Suppressor macrophage (primary cell): Measurements from ENCODE around the gene SEMA6A.

Experiments
- DNase-seq, 4 experiments: peaks; one replicate each; pipeline ENCODE4 v3.0.0-alpha.2; 2020 to 2022

SEMA6A gene

DNA sequence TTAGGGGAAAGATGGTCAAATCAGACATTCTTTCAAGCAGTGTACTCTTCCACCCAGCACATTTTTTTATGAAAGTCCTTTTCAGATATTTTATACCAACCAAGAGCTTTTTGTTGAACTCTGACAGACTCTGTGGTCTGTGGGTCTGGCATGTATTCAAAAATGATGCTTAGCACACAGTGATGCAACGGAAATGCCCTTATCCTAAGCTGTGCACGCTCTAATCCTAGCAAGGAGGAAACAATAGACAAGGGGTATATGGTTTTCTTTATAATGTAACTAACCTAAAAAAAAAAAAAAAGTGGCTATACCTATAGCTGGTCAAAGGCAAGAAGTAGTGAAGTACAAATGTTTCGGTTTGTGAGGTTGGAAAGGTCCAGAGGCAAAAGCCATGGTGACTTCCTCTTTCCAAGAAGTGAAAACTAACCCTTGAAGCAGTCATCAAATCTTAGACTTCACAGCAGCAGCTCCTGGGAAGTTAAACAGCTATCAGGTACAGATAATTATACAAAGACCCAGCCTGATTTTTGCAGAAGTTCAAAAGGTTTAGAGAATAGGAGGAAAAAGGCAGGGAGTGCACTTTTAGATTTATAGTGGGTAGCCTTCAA lies 82.5 kb downstream of the SEMA6A start:
- DNase-seq, result peak; percentile 7 to 45 (median 32)

DNA sequence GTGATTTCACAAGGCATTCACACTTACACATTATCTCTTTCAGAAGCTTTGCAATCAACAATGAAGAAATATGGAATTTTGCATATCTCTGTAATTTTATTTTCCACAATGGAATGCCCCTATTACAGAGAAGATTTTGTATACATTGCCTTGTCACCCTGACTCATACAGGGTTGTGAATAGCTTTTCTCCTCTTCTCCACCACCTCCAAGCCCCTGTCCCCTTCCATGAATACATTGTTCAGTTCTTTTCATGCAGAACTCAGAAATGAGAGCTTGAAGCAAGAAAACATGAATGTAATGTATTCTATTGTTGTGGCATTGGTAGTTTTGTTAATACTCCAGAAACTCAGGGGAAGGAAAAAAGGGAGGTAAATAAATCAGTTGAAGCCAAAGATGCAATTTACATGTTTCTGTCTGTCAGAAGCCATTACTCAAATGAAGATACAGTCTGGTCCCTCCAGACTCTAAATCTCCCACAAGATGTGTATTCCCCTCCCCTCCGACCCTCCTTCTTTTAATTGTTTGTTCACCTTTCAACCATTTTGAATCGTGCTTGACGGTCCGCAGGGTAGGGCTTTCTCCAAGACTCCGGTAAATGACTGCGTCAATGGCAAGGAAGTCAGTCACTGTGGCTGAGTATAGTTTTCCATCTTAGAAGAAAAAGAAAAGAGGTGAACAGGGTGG lies 86.1 kb downstream of the SEMA6A start:
- DNase-seq, result no peak

DNA sequence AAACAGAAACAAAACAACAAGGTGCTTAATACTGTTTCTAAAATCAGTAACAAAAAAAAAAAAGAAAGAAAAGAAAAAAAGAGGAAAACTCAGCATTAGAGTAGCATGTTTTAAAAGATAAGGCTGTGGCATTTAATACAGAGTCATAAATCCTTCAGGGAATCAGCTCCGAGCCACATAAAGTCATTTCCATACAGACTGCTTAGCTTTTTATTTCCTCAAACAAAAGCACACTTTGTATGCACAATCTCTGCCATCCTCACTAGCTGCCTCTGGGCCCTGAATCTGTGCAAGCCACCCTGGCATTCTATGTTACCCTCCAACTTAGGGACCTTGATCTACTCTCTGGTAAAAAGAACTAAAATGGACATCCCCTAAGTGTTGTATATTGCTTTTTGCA lies 87.6 kb downstream of the SEMA6A start:
- no peak for DNase-seq

DNA sequence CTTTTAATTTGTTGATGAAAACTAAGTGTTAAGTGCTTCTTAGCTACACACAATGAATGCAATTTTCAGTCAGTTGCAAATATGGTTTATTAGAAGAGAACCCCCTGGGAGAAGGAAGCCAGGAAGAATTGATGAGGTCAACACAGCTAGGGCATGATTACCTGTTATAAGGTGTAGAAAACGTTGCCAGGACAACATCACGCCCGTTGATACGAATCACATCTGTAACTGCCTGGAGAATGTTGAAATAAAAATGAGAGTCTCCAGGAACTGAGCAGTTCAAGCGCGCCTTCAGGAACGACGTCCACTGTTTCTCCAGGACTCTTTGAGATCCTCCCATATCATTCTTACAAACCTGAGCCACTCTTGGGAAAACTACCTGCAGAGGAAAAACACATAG lies 88.0 kb downstream of the SEMA6A start:
- DNase-seq, result no peak

DNA sequence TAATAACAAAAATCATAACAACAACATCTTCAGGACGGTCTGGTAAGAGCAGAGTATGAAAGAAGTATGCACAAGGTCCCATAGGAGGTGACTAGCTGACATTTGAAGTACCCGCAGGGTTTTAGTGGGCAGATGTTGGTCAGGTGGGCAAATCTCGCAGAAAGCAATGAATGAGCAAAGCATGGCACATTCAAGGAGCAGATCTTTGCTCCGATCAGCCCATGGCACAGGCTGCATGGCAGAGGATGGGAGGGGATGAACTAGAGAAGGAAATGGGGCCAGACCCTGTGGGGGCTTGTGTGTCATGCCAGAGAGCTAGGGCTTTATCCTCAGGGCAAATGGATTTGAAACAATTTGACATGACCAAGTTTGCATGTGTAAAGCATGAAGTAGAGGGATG lies 90.0 kb downstream of the SEMA6A start:
- DNase-seq, result no peak

DNA sequence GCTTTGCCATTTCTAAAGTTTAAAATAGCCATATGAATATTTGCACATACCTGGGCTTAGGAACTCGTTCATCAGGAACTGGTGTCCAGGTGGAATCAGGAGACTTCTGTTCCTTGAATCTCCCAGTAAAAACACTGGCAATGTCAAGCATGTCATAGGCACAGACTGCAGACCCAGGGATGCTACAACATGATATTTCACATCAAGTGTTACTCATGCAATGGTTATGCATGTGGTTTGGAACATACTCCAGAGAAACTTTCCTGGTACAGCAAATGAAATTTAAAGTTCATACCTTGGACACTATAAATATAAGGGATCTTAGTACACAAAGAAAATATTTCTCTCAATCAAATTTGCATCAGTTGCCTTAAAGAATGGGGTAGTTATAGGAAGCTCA lies 92.2 kb downstream of the SEMA6A start:
- no peak for DNase-seq

DNA sequence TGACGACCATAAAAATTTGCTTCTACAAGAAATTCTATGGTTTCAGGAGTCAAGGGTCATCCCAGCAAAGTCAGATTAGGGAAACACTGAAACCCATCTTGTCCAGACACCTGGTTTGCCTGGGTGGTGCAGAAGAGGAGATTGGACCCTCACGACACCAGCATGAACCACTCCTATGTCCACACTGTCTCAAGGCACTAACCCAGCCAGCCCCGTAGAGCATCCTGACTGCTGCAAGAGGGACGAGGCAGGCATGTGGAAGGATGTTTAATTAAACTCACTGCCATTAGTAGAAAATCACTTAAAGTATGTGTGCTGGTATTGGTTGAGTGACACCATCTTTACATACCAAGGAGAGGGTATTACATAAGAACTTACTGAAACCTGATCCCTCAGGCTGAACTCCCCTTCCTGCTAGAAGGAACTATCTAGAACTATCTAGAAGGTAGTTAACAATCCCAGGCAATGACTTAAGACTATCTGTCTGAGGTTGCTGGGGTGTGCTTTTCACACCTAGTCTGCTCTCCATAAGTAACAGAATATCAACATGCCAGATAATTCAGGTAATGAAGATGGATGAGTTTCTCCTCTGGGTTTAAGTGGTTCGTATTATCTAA lies 93.6 kb downstream of the SEMA6A start:
- DNase-seq, result no peak

DNA sequence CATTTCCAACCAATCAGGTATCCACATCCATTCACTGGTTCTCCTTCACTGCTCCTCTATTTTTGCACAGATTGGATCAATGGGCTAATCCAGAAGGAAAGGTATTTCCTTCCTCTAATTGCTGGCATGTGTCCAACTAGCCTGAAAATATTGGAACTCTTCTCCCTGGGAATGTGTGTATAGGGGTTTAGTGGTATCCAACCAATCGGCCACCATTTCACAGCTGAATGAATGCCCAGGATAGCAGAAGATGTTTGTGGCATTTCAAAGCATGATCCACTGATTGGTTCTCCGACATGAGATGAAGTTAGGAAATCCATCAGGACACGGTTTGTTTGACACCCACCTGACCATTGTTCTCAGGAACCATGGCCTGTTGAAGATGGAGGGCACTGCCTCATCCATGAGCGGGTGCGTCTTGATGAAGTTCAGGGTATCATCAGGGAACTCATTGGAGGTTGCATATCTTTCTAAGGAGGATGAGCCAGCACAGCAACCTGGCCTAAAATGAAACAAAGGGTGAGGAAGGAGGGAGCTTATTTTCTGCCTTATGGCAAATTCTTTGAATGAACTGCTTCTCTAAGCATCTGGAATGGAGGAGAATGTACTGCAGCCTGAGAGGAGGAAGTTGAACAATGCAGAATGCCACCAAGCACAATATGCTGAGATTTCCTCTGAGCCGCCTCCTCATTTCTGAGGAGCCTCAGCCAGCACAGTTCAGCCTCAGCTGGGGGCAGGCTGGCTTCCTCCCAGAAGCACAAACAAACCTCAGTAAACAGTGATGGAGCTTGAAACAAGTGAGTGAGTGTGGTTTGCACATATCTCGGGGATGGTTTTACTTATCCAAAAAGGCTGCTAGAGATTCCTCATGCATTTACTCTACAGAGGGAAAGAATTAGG lies 94.6 kb downstream of the SEMA6A start:
- DNase-seq, result peak in 3 of 4 experiments; percentile 17 to 30 (median 25)

DNA sequence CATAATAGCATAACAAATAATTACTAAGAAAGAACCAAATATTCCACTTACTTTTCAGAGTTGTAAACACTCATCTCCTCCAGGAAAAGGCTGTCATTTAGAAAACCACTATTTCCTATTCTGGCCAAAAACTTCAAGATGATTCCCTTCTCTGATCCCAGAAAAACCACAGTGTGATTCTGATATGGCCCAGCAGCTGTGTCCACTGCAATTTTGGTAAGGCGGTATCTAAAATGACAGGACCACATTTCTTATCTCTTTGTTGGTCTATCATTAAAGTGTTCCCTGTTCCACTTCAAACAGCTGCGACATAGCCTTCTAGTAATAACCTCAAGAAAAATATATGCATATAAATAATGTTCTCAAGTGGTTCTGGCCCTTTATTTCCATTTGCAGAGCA lies 96.1 kb downstream of the SEMA6A start:
- no peak for DNase-seq

DNA sequence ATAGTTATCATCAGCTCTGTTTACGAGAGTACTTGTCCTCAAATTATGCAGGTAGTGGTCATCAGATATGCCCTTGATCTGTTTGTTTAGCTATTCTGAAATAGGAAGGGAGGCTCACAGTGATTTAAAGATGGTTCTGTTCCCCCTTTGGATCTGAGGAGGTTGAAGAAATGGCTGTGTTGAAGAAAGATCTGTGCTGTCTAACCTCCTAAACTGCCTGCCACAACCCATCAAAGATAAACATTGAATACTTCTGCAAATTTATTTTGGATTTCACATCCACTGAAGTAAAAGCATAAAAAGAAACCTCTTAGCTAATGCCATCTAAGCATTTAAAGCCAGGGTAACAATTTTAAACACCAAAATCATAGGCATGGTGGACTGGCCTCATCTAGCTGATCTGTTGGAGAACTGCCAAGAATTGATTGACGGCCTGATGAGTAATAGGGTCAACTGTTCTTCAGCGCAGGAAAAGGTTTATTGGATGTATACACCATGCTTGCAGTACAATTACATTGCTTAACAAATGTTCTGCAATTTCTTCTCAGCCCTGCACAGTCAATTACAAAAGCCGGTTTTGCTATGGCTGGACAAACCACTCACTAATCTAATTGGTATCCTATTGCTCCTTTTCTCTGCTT lies 97.6 kb downstream of the SEMA6A start:
- no peak for DNase-seq

DNA sequence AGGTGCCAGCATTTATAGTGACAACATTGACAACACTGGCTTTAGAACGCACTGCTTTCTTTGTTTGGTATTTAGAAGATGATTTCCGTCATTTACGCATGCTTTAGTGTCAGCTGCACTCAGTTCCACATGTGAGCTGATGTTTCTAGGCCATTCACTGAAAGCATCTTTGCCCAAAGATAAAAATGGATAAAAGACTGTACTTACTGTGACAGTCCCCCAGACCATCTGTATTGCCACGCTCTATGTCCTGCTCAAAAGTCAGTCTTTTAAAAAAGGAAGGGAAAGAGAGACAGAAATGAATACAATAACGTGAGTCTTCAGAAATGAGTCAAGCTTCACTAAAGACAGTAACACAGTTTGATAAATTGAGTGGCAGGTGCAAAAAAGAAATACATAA lies 99.3 kb downstream of the SEMA6A start:
- DNase-seq, result no peak

DNA sequence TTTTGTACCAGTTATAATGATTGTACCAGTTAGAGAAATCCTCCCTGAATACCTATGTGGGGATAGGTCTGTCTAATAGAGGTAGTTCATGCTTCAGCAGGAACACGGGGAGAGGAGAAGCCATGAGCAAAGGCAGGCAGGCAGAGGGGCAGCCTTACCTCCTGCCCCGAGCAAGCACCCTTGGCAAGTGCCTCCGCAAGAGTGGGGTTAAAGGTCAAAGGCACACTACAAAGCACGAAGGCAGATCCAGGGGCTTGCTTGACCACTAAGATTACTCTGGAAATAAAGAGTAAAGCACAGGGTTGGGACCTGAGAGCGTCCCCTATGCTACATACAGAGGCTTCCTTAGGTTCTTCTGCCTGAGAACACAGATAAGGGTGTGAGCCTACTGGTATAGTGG lies 100.9 kb downstream of the SEMA6A start:
- DNase-seq, result no peak

DNA sequence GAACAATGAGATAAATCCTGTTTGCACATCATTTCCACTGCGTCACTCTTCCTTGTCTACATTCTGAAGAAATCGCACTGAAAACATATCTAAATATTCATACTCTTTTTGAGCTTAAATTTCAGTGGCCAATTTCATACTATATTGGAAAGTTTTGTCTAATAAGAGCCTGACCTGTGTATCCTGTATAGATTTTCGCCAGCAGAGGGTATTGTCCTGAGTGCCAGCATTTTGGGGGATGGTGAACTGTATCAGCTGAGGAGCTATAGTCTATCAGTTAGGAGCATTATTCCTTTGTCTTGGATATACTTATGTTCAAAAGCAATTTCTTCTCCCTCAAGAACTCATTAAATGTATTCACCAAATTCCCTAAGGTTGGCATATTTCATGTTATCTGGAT lies 102.3 kb downstream of the SEMA6A start:
- no peak for DNase-seq

DNA sequence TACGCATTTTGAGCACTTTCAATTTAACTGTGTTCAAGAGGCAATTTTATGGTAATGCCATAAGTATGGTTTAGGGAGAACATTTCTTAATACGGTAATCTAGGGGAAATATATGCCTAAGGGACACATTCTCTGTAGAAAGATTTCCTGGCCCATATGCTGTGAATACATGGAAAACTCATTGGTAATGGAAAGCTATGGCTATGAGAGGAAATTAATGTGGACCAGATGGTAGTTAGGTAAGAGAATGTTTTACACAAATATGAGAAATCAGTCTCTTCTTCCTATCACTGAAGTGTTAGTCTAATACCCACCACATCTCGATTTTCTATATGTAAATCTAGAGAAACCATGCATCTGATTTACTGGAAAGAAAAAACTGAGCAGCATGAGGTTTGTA lies 105.0 kb downstream of the SEMA6A start:
- no peak for DNase-seq

DNA sequence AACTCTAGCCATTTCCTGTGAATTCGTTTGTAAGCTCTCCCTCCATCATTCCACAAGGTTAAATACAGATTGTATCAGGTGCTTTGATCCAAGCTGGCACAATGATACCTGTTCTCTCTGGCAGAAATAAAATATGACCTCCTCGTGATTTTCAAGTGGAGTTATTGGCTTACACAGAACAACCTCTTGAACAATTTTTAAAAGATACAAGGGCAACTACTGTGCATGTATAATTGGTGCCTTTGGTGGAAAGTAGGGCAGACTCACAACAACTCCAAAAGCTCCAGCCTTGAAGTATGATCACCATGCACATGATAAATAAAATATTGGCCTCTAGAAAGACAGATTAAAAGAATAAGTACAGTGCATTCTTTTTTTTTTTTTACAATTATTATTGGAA lies 106.0 kb downstream of the SEMA6A start:
- no peak for DNase-seq

DNA sequence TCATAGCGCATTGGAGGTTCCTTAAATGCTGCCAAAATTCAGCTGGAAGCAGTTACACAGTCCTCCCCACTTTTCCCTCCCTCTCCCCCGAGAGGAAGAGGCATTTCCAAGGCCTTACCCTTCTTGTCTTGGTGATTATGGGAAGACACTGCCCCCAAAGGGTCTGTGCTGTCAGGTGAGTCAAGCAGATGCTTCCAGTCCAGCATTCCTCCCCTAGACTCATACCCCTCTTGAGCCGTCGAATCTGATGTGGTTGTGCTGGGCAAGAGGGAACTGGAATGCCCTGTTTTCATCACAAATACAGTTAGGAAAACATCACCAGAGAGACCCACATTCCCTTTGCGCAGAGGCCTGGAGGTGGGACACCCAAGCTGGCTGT lies 107.2 kb downstream of the SEMA6A start:
- no peak for DNase-seq

DNA sequence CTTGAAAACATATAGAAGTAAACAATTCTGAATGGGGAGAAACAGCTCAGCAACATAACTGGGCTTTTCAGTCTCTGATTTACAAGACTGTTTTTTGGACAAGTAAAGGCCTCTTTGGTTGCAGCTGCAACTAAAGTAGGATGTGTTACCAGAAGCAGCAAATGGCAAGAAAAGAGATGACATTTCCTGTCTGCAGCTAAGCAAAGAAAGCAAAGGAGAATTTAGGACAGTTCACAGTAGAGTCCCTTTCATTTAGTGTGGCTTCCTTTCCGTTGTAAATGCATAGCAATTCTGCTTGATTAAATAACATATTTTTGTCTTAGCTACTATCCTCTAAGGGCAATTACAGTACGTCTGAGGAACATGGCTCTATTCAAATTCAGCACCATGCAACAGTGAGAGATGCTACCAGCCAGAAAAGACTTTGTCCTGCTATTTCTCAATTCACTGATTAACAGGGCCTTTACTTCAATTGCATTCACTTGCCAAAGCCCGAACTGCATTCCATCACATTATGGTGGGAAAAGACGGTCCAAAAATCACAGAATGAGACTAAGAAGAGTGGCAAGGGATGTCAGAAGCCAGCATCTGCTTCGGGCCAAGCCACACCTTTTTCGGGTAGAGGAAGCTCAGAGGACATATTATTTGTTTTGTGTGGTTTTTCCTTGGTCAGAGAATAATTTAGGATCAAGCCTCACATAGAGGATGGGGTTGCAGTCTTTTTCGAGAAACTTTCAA lies 107.7 kb downstream of the SEMA6A start:
- no peak for DNase-seq

DNA sequence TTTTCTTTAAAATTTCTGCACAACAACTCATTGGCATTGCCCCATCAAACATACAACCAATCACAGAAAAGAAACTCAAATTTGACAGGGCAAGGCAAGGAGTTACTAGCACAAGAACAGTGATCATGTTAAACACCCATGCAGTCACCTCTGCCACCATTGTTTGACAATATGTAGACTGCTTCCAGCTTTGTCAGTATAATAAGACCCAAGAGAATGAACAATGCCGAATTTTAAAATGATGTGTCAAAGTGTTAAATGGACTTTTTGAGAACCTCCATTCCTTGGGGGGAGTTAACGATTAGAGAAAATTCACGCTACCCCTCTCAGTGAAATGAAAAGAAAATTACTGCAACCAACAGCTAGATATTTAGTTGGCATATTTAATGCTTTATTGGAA lies 109.2 kb downstream of the SEMA6A start:
- no peak for DNase-seq

DNA sequence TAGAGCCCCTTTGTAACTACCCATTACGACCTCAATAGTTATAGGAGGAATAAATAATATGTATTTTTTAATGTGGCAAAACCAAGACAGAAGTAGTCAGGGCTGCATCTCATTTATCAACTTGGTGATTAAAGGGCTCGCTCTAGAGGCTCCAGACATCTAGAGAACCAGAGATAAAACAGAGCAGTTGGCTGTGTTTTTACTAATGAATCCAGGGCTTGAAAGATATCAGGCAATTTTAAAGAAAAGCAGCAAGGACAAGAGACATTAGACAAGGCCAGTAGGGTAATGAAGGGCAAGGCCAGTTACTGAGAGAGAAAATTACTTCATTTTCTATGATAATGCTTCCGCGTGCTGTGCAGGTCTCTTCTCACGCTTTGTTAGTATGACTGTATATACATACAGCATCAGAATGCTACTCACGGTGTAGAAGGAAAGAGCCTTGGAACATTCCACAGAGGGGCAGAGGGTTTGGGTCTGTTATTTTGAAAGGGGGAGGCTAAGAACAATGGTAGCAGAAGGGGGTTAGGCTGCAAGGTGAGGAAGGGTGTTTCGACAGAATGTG lies 110.4 kb downstream of the SEMA6A start:
- no peak for DNase-seq

DNA sequence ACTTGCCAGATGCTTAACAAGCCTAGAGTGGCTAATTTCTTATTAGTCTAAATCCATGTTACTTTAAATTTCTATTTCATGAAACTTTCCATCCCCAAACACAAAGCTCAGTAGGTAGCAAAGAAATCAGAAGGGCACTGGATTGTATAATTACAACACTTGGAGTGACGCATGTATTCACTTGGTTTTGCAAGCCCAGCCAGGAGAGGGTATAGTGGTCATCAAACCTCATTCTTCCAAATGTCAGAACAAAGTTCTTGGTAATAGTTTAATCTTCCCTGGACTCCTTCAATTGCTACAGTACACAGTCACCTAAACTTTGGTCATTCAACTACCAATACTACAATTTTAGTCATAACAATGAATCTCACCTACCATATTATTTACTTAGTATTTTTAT lies 112.1 kb downstream of the SEMA6A start:
- DNase-seq, result no peak

DNA sequence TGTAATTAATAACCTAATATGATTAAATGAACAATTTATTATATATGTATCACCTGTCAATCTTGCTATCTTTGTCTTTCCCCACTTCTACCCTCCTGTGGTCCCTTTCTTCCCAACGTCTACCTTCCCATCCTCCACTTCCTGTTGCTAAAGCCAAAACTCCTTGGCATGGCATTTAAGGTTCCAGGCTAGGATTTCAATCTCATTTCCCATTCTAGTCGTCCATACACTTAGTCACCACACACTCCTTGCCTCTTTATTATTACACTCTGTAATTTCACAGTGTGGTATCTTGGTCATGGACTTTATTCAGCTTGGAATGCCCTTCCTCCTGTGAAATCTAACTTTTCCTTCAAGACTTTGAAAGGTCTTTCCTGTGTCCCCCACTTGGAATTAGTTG lies 115.3 kb downstream of the SEMA6A start:
- no peak for DNase-seq

DNA sequence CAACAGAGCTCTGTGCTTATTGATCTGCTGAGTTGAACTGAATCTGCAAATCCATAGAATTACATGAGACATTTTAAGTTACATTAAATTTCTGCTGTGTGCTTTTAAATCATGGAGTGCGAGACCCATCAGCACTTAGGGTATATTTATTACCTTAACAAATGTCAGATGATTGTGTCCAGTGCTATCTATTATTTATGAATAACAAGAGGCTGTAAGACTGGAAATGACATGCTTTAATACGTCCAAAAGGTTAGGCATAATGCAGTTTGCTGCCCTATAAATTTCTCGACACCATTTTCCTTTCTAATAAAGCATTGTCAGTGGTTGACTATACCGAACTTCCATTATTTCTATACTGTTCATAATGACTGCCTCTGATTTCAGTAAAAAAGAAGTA lies 117.6 kb downstream of the SEMA6A start:
- no peak for DNase-seq
